HCT116 (cell line): Measurements from ENCODE around the gene FTSJ1. TPM values are rescaled to one million over a fixed set of nuclear protein-coding genes. Genes with fewer than 3 reads are reported as not detected.

Experiments used
- ATAC-seq: fragments of 200-7000 bp; cut with Tn5 transposase; 2 replicates; pipeline ENCODE4 v1.9.1; 2020; ENCODE audit warnings: mild to moderate bottlenecking, moderate library complexity
- BruUV-seq: library from RNA; stranded (reverse); fragments of 400-500 nt; replicated peaks from 2 replicates; lab custom pipeline; 2021; lab: Mats Ljungman, UMichigan
- CTCF ChIA-PET: fragments of 300-600 bp; sonication (Branson Sonifier 250); formaldehyde crosslinking; loops from one replicate; lab custom pipeline; 2021; ENCODE audit warnings: antibody characterized with exemption; lab: Charles Lee
- POLR2A ChIA-PET: fragments of 300-600, 350-600 bp; sonication (Branson Sonifier 250); formaldehyde crosslinking; loops from one replicate; lab custom pipeline; 2021; ENCODE audit warnings: antibody characterized with exemption; lab: Charles Lee
- RAD21 ChIA-PET, 2 experiments: fragments of 300-600 bp; sonication (Branson Sonifier 250); formaldehyde crosslinking; loops; one replicate each; lab custom pipeline; 2023; ENCODE audit warnings: low total read pairs in 2 of 2; ENCODE audit not compliant: uncharacterized antibody in 2 of 2, unreplicated experiment in 2 of 2, low non-redundant PET in 1 of 2; lab: Charles Lee
- DNase-seq: peaks from one replicate; pipeline ENCODE4 v3.0.0-alpha.2; 2010; ENCODE audit warnings: low read depth, low spot score
- H2AFZ ChIP-seq: fragments of 200-600 bp; shearing (Covaris generic), sonication (generic); 2 replicates; pipeline ENCODE4 v1.6.1; 2017; ENCODE audit warnings: low read depth, mixed run types, mixed read lengths, antibody characterized with exemption, low read length; ENCODE audit not compliant: poor library complexity, severe bottlenecking
- H3K27ac ChIP-seq: 2 replicates; pipeline ENCODE4 v1.5.1; 2012; ENCODE audit warnings: low read depth, low read length
- H3K27me3 ChIP-seq: fragments of 200-600 bp; sonication (generic); 2 replicates; pipeline ENCODE4 v1.6.1; 2016; ENCODE audit warnings: mixed run types, low read length, mixed read lengths; ENCODE audit not compliant: insufficient read depth
- H3K36me3 ChIP-seq, 2 experiments: fragments of 200-500 bp in 1 of 2; fragments of 200-600 bp in 1 of 2; sonication (Bioruptor generic) in 1 of 2; sonication (generic) in 1 of 2; 2 replicates each; pipeline versions ENCODE4 v1.5.1 to v1.6.1; 2014 to 2016; ENCODE audit warnings: low read length in 2 of 2, inconsistent platforms in 1 of 2, mixed read lengths in 1 of 2, mixed run types in 1 of 2; ENCODE audit not compliant: insufficient read depth in 2 of 2, control insufficient read depth in 1 of 2
- H3K4me1 ChIP-seq, 2 experiments: fragments of 200-600 bp in 1 of 2; sonication (generic) in 1 of 2; 2 replicates each; pipeline versions ENCODE4 v1.5.1 to v1.6.1; 2012 to 2017; ENCODE audit warnings: low read length in 2 of 2, inconsistent platforms in 1 of 2, mild to moderate bottlenecking in 1 of 2, mixed read lengths in 1 of 2, mixed run types in 1 of 2, moderate library complexity in 1 of 2; ENCODE audit not compliant: insufficient read depth in 2 of 2, control insufficient read depth in 1 of 2
- H3K4me2 ChIP-seq: fragments of 200-600 bp; sonication (generic); 2 replicates; pipeline ENCODE4 v1.6.1; 2017; ENCODE audit warnings: mixed run types, low read length, mixed read lengths
- H3K4me3 ChIP-seq, 2 experiments: fragments of 200-600 bp in 1 of 2; sonication (generic) in 1 of 2; replicated peaks in 1 of 2; 2 replicates each; pipeline ENCODE4 v1.5.1; 2011 to 2016; ENCODE audit warnings: low read length in 2 of 2, control low read depth in 1 of 2, low read depth in 1 of 2, mild to moderate bottlenecking in 1 of 2, mixed read lengths in 1 of 2, mixed run types in 1 of 2
- H3K79me2 ChIP-seq: fragments of 200-600 bp; sonication (generic); 2 replicates; pipeline ENCODE4 v1.6.1; 2017; ENCODE audit warnings: mild to moderate bottlenecking, mixed run types, low read length, moderate library complexity, mixed read lengths; ENCODE audit not compliant: insufficient read depth
- H3K9ac ChIP-seq: fragments of 200-600 bp; sonication (generic); 2 replicates; pipeline ENCODE4 v1.6.1; 2016; ENCODE audit warnings: low read length, mixed read lengths
- H3K9me2 ChIP-seq: fragments of 200-600 bp; sonication (generic), shearing (Covaris generic); 2 replicates; pipeline ENCODE4 v1.6.1; 2017; ENCODE audit warnings: mixed run types, mild to moderate bottlenecking, moderate library complexity; ENCODE audit not compliant: insufficient read depth
- H3K9me3 ChIP-seq, 2 experiments: fragments of 200-500 bp in 1 of 2; fragments of 200-600 bp in 1 of 2; sonication (Bioruptor generic) in 1 of 2; sonication (generic) in 1 of 2; 2 replicates each; pipeline ENCODE4 v1.6.1; 2014 to 2017; ENCODE audit warnings: low read length in 2 of 2, mixed read lengths in 2 of 2, inconsistent platforms in 1 of 2, low read depth in 1 of 2, mild to moderate bottlenecking in 1 of 2, mixed run types in 1 of 2, moderate library complexity in 1 of 2; ENCODE audit not compliant: control insufficient read depth in 1 of 2, insufficient read depth in 1 of 2
- H4K20me1 ChIP-seq: fragments of 200-600 bp; sonication (generic), shearing (Covaris generic); 2 replicates; pipeline ENCODE4 v1.6.1; 2017; ENCODE audit warnings: mixed run types, mild to moderate bottlenecking, moderate library complexity; ENCODE audit not compliant: insufficient read depth
- ELF1 ChIP-seq: IDR thresholded peaks from 2 replicates; pipeline ENCODE4 v1.6.1; 2012; ENCODE audit warnings: low read depth, borderline replicate concordance
- EZH2phosphoT487 ChIP-seq: fragments of 200-600 bp; IDR thresholded peaks from 2 replicates; pipeline ENCODE4 v1.6.1; 2018; ENCODE audit warnings: antibody characterized with exemption, borderline replicate concordance
- JUND ChIP-seq: IDR thresholded peaks from 2 replicates; pipeline ENCODE4 v1.6.1; 2012
- POLR2AphosphoS5 ChIP-seq: IDR thresholded peaks from 2 replicates; pipeline ENCODE4 v1.6.1; 2011; ENCODE audit warnings: mild to moderate bottlenecking, low read depth, low read length, moderate library complexity
- SIN3A ChIP-seq: IDR thresholded peaks from 2 replicates; pipeline ENCODE4 v1.6.1; 2012; ENCODE audit warnings: low read depth
- SP1 ChIP-seq: IDR thresholded peaks from 2 replicates; pipeline ENCODE4 v1.6.1; 2012; ENCODE audit warnings: low read depth
- SRF ChIP-seq: IDR thresholded peaks from 2 replicates; pipeline ENCODE4 v1.6.1; 2012; ENCODE audit warnings: low read depth
- TCF7L2 ChIP-seq: IDR thresholded peaks from 2 replicates; pipeline ENCODE4 v1.7.0; 2011; ENCODE audit warnings: borderline replicate concordance, inconsistent platforms; ENCODE audit not compliant: insufficient read depth, insufficient read length; ENCODE audit errors: extremely low read depth
- YY1 ChIP-seq: IDR thresholded peaks from 2 replicates; pipeline ENCODE4 v1.6.1; 2011; ENCODE audit warnings: low read length, low read depth, moderate library complexity, mild to moderate bottlenecking; ENCODE audit not compliant: insufficient replicate concordance; ENCODE audit errors: extremely low read depth
- ZFX ChIP-seq: fragments of 450-650 bp; IDR thresholded peaks from 2 replicates; pipeline ENCODE4 v1.6.1; 2017
- intact Hi-C: fragments of 100-400 bp; cut with micrococcal nuclease; formaldehyde crosslinking; loops from 2 replicates; pipeline ENCODE4 v1.10.0; 2022
- total RNA-seq: library from RNA; stranded (reverse); gene quantifications from one replicate; pipeline ENCODE4 v1.2.1, GENCODE V29; 2021; ENCODE audit not compliant: unreplicated experiment
- TF ChIP-seq, protein P1 (sequence below): IDR thresholded peaks from 2 replicates; pipeline ENCODE4 v1.6.1; 2012; ENCODE audit warnings: low read depth

The FTSJ1 gene
- total RNA-seq, 1 experiment from 2014 or later: 64.9 TPM

DNA sequence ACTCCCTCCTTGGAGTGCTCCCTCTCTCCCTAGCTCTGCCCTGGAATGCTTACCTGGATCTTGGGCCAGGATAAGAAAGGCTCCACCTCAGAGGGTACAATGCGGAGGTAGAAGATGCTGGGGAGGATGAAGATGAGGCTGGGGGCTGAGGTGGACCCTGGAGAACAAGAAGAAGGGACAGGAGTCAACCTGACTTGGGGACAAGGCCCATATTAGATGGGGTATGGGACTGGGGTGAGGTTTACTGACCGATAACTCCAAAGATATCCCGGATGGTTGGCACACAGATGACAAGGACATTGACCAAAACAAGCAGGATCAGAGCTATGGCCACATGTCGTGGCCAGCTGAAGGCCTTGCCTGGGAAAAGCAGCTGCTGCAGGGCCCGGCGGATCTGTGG lies 16.5 kb upstream of the FTSJ1 start:
- intact Hi-C loops: no loop called here
- H2AFZ ChIP-seq: no peak overlapping the region
- BruUV-seq: no TSS peak
- no peaks in the 10 kb centered on the region for H3K9me2 ChIP-seq
- H4K20me1 ChIP-seq: no peaks in the 10 kb centered on the region
- TF ChIP-seq SP1: no peak
- no peak for TF ChIP-seq POLR2AphosphoS5
- no peak for TF ChIP-seq YY1
- no peak for TF ChIP-seq TCF7L2
- TF ChIP-seq ZFX: no peak
- TF ChIP-seq EZH2phosphoT487: no peak
- no peak for TF ChIP-seq SRF
- no peak for TF ChIP-seq JUND
- TF ChIP-seq SIN3A: no peak
- TF ChIP-seq ELF1: no peak
- TF ChIP-seq, protein P1, sequence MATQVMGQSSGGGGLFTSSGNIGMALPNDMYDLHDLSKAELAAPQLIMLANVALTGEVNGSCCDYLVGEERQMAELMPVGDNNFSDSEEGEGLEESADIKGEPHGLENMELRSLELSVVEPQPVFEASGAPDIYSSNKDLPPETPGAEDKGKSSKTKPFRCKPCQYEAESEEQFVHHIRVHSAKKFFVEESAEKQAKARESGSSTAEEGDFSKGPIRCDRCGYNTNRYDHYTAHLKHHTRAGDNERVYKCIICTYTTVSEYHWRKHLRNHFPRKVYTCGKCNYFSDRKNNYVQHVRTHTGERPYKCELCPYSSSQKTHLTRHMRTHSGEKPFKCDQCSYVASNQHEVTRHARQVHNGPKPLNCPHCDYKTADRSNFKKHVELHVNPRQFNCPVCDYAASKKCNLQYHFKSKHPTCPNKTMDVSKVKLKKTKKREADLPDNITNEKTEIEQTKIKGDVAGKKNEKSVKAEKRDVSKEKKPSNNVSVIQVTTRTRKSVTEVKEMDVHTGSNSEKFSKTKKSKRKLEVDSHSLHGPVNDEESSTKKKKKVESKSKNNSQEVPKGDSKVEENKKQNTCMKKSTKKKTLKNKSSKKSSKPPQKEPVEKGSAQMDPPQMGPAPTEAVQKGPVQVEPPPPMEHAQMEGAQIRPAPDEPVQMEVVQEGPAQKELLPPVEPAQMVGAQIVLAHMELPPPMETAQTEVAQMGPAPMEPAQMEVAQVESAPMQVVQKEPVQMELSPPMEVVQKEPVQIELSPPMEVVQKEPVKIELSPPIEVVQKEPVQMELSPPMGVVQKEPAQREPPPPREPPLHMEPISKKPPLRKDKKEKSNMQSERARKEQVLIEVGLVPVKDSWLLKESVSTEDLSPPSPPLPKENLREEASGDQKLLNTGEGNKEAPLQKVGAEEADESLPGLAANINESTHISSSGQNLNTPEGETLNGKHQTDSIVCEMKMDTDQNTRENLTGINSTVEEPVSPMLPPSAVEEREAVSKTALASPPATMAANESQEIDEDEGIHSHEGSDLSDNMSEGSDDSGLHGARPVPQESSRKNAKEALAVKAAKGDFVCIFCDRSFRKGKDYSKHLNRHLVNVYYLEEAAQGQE: no peak
- ATAC-seq (no peak), DNase-seq (no peak)
- H3K27me3 ChIP-seq: no peaks in the 10 kb centered on the region
- H3K36me3 ChIP-seq: no peaks in the 10 kb centered on the region
- ChIA-PET RAD21 (no interaction called here), POLR2A (no interaction called here), CTCF (no interaction called here)
- H3K4me1 ChIP-seq: peaks cover 0 to 5% of the 10 kb centered on the region in 2 experiments; a peak in 1 of 4 replicates
- no peak overlapping the region for H3K9ac ChIP-seq
- no peak overlapping the region for H3K4me2 ChIP-seq
- no peak overlapping the region for H3K27ac ChIP-seq
- H3K4me3 ChIP-seq: no peak overlapping the region
- no peaks in the 10 kb centered on the region for H3K79me2 ChIP-seq
- H3K9me3 ChIP-seq: no peaks in the 10 kb centered on the region
